Trophoblast cell (in vitro differentiated cells and primary cell): ENCODE data around the gene RETREG1.
"Not testable (repeated sequence)": the region's sequence is repeated elsewhere in the genome, so short reads cannot be mapped to it uniquely, and the experiment has no call there.

Source experiments
- DNase-seq, 2 donors: peaks; one replicate each; pipeline ENCODE4 v3.0.0-alpha.2; 2016
- H2AFZ ChIP-seq: 2 replicates; pipeline ENCODE4 v1.6.1; 2013; ENCODE audit warnings: low read length, moderate library complexity, mild to moderate bottlenecking; ENCODE audit not compliant: insufficient read depth, poor library complexity
- H2AK5ac ChIP-seq: 2 replicates; pipeline ENCODE4 v1.6.1; 2013; ENCODE audit warnings: mild to moderate bottlenecking, low read length
- H2BK120ac ChIP-seq: 2 replicates; pipeline ENCODE4 v1.6.1; 2013; ENCODE audit warnings: low read length, mild to moderate bottlenecking, moderate library complexity; ENCODE audit not compliant: insufficient read depth, poor library complexity
- H2BK12ac ChIP-seq: 2 replicates; pipeline ENCODE4 v1.6.1; 2013; ENCODE audit warnings: mild to moderate bottlenecking, low read length, moderate library complexity
- H2BK5ac ChIP-seq: 2 replicates; pipeline ENCODE4 v1.6.1; 2013; ENCODE audit warnings: low read length, low read depth, moderate library complexity, mild to moderate bottlenecking; ENCODE audit not compliant: poor library complexity
- H3K14ac ChIP-seq: 2 replicates; pipeline ENCODE4 v1.6.1; 2013; ENCODE audit warnings: mild to moderate bottlenecking, low read length
- H3K18ac ChIP-seq: 2 replicates; pipeline ENCODE4 v1.6.1; 2013; ENCODE audit warnings: mild to moderate bottlenecking, low read length
- H3K23ac ChIP-seq: 2 replicates; pipeline ENCODE4 v1.6.1; 2013; ENCODE audit warnings: low read length
- H3K27ac ChIP-seq: 2 replicates; pipeline ENCODE4 v1.5.1; 2013; ENCODE audit warnings: low read depth, mild to moderate bottlenecking, inconsistent platforms, low read length, moderate library complexity
- H3K27me3 ChIP-seq: 2 replicates; pipeline ENCODE4 v1.6.1; 2013; ENCODE audit warnings: inconsistent platforms, mild to moderate bottlenecking, low read length, moderate library complexity; ENCODE audit not compliant: insufficient read depth
- H3K36me3 ChIP-seq, 2 experiments: 1 replicate in 1 of 2; 2 replicates in 1 of 2; pipeline ENCODE4 v1.6.1; 2013; ENCODE audit warnings: low read length in 2 of 2, mild to moderate bottlenecking in 2 of 2, moderate library complexity in 1 of 2; ENCODE audit not compliant: insufficient read depth in 2 of 2, control insufficient read depth in 1 of 2
- H3K4ac ChIP-seq: 2 replicates; pipeline ENCODE4 v1.6.1; 2013; ENCODE audit warnings: low read depth, mild to moderate bottlenecking, low read length, moderate library complexity
- H3K4me1 ChIP-seq, 2 experiments: 1 replicate in 1 of 2; 2 replicates in 1 of 2; pipeline ENCODE4 v1.6.1; 2013; ENCODE audit warnings: low read length in 2 of 2, mild to moderate bottlenecking in 2 of 2, moderate library complexity in 1 of 2; ENCODE audit not compliant: insufficient read depth in 2 of 2, control insufficient read depth in 1 of 2
- H3K4me2 ChIP-seq: 2 replicates; pipeline ENCODE4 v1.6.1; 2013; ENCODE audit warnings: inconsistent platforms, mild to moderate bottlenecking, low read length, moderate library complexity
- H3K4me3 ChIP-seq: 2 replicates; pipeline ENCODE4 v1.5.1; 2013; ENCODE audit warnings: mild to moderate bottlenecking, low read depth, low read length, inconsistent platforms
- H3K79me1 ChIP-seq: one replicate; pipeline ENCODE4 v1.6.1; 2013; ENCODE audit warnings: low read length
- H3K79me2 ChIP-seq: 2 replicates; pipeline ENCODE4 v1.6.1; 2013; ENCODE audit warnings: low read length, mild to moderate bottlenecking; ENCODE audit not compliant: control insufficient read depth, insufficient read depth, poor library complexity
- H3K9ac ChIP-seq: 2 replicates; pipeline ENCODE4 v1.6.1; 2013; ENCODE audit warnings: mild to moderate bottlenecking, low read length
- H3K9me3 ChIP-seq: 2 replicates; pipeline ENCODE4 v1.6.1; 2013; ENCODE audit warnings: low read depth, mild to moderate bottlenecking, control low read depth, inconsistent platforms, low read length; ENCODE audit not compliant: insufficient read depth
- H4K12ac ChIP-seq: 2 replicates; pipeline ENCODE4 v1.6.1; 2013; ENCODE audit warnings: low read depth, mild to moderate bottlenecking, low read length, moderate library complexity
- H4K8ac ChIP-seq: 2 replicates; pipeline ENCODE4 v1.6.1; 2013; ENCODE audit warnings: low read depth, mild to moderate bottlenecking, low read length, moderate library complexity
- H4K91ac ChIP-seq: one replicate; pipeline ENCODE4 v1.6.1; 2013; ENCODE audit warnings: low read depth, mild to moderate bottlenecking, low read length, moderate library complexity
- WGBS: extraction: QIAGEN DNeasy Blood & Tissue Kit; methylation state at CpG from one replicate; pipeline ENCODE4 v1.1.7; 2013; ENCODE audit warnings: missing lambda C conversion rate; ENCODE audit not compliant: insufficient read length, insufficient coverage; ENCODE audit errors: extremely low coverage; 5-methylcytosine and 5-hydroxymethylcytosine counted together

The RETREG1 gene

DNA sequence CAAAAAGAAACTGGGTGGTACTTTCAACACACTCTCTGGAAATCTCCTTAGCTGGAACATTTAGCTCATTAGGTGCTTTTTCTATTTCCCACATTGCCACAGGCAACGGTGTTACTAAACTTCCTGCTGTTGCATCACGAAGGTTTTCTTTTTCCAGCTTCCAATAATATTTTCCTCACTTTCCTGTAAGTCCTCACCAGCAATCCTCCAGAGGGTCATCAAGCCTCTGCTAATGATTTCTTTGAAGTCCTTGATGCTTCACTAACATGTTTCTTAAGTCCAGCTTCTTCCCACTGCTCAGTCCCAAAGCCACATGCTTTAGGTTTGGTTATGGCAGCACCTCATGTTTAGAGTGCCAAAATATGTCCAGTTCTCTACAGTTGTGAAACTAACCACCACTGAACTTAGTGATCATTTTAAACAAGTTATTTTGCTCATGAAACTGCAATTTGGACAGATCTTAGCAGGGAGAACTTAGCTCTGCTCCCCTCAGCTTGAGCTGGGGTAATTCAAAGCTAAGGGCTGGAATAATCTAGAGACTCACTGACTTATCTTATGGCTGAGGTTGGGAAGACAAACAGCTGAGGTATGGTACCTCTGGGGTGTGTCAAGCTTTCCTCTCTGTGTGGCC lies 39.9 kb upstream of the RETREG1 start:
- Histone ChIP-seq H3K27me3 (no peaks in the 10 kb centered on the region), H3K18ac (no peak overlapping the region), H3K4me1 (no peaks in the 10 kb centered on the region), H2AFZ (no peak overlapping the region), H3K36me3 (no peaks in the 10 kb centered on the region), H3K4ac (no peak overlapping the region), H4K12ac (no peak overlapping the region), H2BK12ac (no peak overlapping the region), H3K14ac (no peak overlapping the region), H2BK5ac (no peak overlapping the region), H3K9me3 (no peaks in the 10 kb centered on the region), H3K4me2 (no peak overlapping the region), H4K8ac (no peak overlapping the region), H2AK5ac (no peak overlapping the region), H3K4me3 (no peak overlapping the region), H4K91ac (no peak overlapping the region), H3K23ac (no peak overlapping the region), H2BK120ac (no peak overlapping the region), H3K27ac (no peak overlapping the region), H3K9ac (no peak overlapping the region), H3K79me2 (no peaks in the 10 kb centered on the region), H3K79me1 (no peaks in the 10 kb centered on the region)
- peak; percentile 36 to 65 for DNase-seq
- WGBS, result no CpG with 5 or more reads among the region's 2 CpGs

DNA sequence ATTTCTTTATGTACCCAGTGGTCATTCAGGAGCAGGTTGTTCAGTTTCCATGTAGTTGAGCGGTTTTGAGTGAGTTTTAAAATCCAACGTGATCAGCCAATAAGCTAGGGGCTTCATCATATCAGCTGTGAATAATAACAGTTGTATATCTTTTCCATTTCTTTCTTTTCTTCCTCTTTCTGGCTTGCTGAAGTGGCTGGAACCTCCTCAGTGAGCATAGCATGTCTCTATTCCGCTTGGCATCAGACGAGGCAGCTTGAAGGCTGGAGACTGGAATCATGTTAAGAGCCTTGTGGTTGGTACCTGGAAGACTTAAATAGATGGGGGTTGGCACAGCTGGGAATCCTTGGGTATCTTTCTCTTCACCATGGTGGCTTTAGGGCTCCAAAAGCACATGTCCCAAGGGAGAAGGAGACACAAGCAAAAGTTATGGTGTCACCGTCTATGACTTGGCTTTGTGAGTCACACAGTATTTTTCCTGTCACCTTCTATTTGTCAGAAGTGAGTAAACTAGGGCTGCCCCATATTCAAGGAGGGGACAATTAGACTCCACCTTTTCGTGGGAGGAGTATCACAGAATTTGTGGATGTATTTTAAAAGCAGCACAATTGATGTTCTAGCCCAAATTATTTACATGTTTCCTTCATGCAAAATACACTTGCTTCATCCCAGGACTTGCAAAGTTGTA lies 38.0 kb upstream of the RETREG1 start:
- Histone ChIP-seq H4K8ac (no peak overlapping the region), H3K27me3 (no peaks in the 10 kb centered on the region), H3K36me3 (no peaks in the 10 kb centered on the region), H3K14ac (no peak overlapping the region), H3K18ac (no peak overlapping the region), H3K79me2 (no peaks in the 10 kb centered on the region), H3K79me1 (no peaks in the 10 kb centered on the region), H2BK5ac (no peak overlapping the region), H2AK5ac (no peak overlapping the region), H4K12ac (no peak overlapping the region), H3K4me2 (no peak overlapping the region), H3K4me1 (no peaks in the 10 kb centered on the region), H3K4me3 (no peak overlapping the region), H3K27ac (no peak overlapping the region), H2BK12ac (no peak overlapping the region), H3K23ac (no peak overlapping the region), H3K9ac (no peak overlapping the region), H4K91ac (no peak overlapping the region), H3K9me3 (no peaks in the 10 kb centered on the region), H2AFZ (no peak overlapping the region), H2BK120ac (no peak overlapping the region), H3K4ac (no peak overlapping the region)
- no CpG with 5 or more reads among the region's 6 CpGs for WGBS
- DNase-seq, result no peak

DNA sequence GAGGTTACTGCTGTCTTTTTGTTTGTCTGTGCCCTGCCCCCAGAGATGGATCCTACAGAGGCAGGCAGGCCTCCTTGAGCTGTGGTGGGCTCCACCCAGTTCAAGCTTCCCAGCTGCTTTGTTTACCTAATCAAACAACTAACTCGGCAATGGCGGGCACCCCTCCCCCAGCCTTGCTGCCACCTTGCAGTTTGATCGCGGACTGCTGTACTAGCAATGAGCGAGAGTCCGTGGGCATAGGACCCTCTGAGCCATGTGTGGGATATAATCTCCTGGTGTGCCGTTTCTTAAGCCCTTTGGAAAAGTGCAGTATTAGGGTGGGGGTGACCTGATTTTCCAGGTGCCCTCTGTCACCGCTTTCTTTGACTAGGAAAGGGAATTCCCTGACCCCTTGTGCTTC lies 31.9 kb upstream of the RETREG1 start:
- H3K4me2 ChIP-seq, H2BK5ac ChIP-seq, H3K27ac ChIP-seq, H3K4ac ChIP-seq, H3K36me3 ChIP-seq, H3K4me3 ChIP-seq, H3K79me2 ChIP-seq, H4K8ac ChIP-seq, H4K91ac ChIP-seq, H2AFZ ChIP-seq, H2AK5ac ChIP-seq, H3K14ac ChIP-seq, H3K9me3 ChIP-seq, H3K27me3 ChIP-seq, H2BK12ac ChIP-seq, H2BK120ac ChIP-seq, H3K23ac ChIP-seq, H3K79me1 ChIP-seq, H3K18ac ChIP-seq, H3K4me1 ChIP-seq, H4K12ac ChIP-seq, H3K9ac ChIP-seq, DNase-seq: not testable (repeated sequence)
- WGBS, result no CpG with 5 or more reads among the region's 8 CpGs

DNA sequence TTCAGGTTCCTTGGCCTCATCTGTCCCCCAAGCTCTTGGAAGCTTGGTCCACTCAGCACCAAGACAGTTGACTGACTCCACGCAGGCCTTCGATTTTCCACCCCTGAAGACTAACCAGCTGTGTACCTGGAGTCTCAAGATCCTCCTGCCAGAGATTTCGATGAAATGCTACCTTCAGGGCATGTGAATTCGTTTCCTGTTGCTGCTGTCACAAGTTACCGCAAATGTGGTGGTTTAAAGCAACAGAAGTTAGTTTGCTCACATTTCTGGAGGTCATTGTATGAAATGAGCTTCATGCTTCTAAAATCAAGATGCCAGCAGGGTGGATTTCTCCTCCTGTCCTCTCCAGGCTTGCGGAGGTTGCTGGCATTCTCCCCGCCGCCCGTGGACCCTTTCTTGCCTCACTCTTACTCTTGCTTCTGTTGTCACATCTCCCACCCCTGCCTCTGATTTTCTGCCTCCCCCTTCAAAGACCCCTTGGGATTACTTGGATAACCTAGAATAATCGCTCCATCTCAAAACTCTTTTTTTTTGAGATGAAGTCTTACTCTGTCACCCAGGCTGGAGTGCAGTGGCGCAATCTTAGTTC lies 27.6 kb upstream of the RETREG1 start:
- WGBS, result no CpG with 5 or more reads among the region's 11 CpGs
- Histone ChIP-seq H4K8ac (no peak overlapping the region), H2AFZ (no peak overlapping the region), H3K4me2 (no peak overlapping the region), H3K79me2 (no peaks in the 10 kb centered on the region), H3K36me3 (no peaks in the 10 kb centered on the region), H4K12ac (no peak overlapping the region), H2BK12ac (no peak overlapping the region), H3K27ac (no peak overlapping the region), H3K9ac (no peak overlapping the region), H2BK120ac (no peak overlapping the region), H3K18ac (no peak overlapping the region), H3K9me3 (no peaks in the 10 kb centered on the region), H3K79me1 (no peaks in the 10 kb centered on the region), H3K27me3 (no peaks in the 10 kb centered on the region), H4K91ac (no peak overlapping the region), H3K23ac (no peak overlapping the region), H3K14ac (no peak overlapping the region), H2AK5ac (no peak overlapping the region), H3K4ac (no peak overlapping the region), H2BK5ac (no peak overlapping the region), H3K4me3 (no peak overlapping the region), H3K4me1 (no peaks in the 10 kb centered on the region)
- no peak for DNase-seq
